Activated CD4-positive, alpha-beta T cell treated with anti-CD3 and anti-CD28 coated beads for 36 hours (primary cell): ENCODE results near the gene TUB. TPM values are rescaled to one million over a fixed set of nuclear protein-coding genes. Genes with fewer than 3 reads are reported as not detected.

Experiments used
- ATAC-seq: fragments of 200-7000 bp; cut with Tn5 transposase; one replicate; pipeline ENCODE4 v1.10.0; 2021; ENCODE audit warnings: mild to moderate bottlenecking, moderate library complexity
- CTCF ChIA-PET: fragments of 350-600 bp; sonication (Branson Sonifier 250); formaldehyde crosslinking; loops from one replicate; lab custom pipeline; 2021; ENCODE audit warnings: antibody characterized with exemption; lab: Charles Lee
- POLR2A ChIA-PET: fragments of 350-600 bp; sonication (Branson Sonifier 250); formaldehyde crosslinking; loops from one replicate; lab custom pipeline; 2021; ENCODE audit warnings: antibody characterized with exemption, inconsistent platforms; lab: Charles Lee
- DNase-seq: peaks from one replicate; pipeline ENCODE4 v3.0.0-alpha.2; 2020
- H3K27ac Mint-ChIP-seq: one replicate; pipeline ENCODE4 v1.8.0; 2021; ENCODE audit warnings: mixed read lengths
- H3K27me3 Mint-ChIP-seq: one replicate; pipeline ENCODE4 v1.8.0; 2021; ENCODE audit warnings: mixed read lengths
- H3K36me3 Mint-ChIP-seq: one replicate; pipeline ENCODE4 v1.8.0; 2021; ENCODE audit warnings: low read depth, mixed read lengths
- H3K4me1 Mint-ChIP-seq: one replicate; pipeline ENCODE4 v1.8.0; 2021; ENCODE audit warnings: mixed read lengths
- H3K4me3 Mint-ChIP-seq: one replicate; pipeline ENCODE4 v1.8.0; 2021; ENCODE audit warnings: mild to moderate bottlenecking, moderate library complexity, mixed read lengths
- H3K9me3 Mint-ChIP-seq: one replicate; pipeline ENCODE4 v1.8.0; 2021; ENCODE audit warnings: low read depth, mixed read lengths
- intact Hi-C, 2 experiments: fragments of 100-400 bp; cut with DNase I in 1 of 2; cut with micrococcal nuclease in 1 of 2; formaldehyde crosslinking; loops; one replicate each; pipeline versions ENCODE4 v1.14.2 to v1.15.1; 2022 to 2024; cut with DNase I, micrococcal nuclease
- total RNA-seq, 2 experiments: library from RNA; stranded (reverse); gene quantifications; one replicate each; pipeline ENCODE4 v1.2.3, GENCODE V29; 2021

Gene TUB
- total RNA-seq, 2 experiments from 2014 or later = 0.33 to 0.48 TPM

GRCh38 chr11:8070417-8071115 is 10.4 kb upstream of the TUB start:
- CTCF ChIA-PET = interaction anchor here (0.7 to 1.2 kb wide), 3 partner anchors 21 to 161 kb away, joined by 3 to 4 read pairs (median 3); no protein-coding TSS in a partner anchor
- peak; percentile 70 for ATAC-seq

GRCh38 chr11:8071616-8072581 is 9.1 kb upstream of the TUB start:
- no peak overlapping the region for H3K27ac Mint-ChIP-seq
- no peaks in the 10 kb centered on the region for H3K9me3 Mint-ChIP-seq
- H3K27me3 Mint-ChIP-seq = peaks cover 18% of the 10 kb centered on the region
- no peak overlapping the region for H3K4me3 Mint-ChIP-seq
- CTCF ChIA-PET = interaction anchor here (1.2 to 2.6 kb wide), 2 partner anchors 27 to 65 kb away, joined by 4 to 7 read pairs; no protein-coding TSS in a partner anchor
- H3K4me1 Mint-ChIP-seq = peaks cover 4% of the 10 kb centered on the region
- H3K36me3 Mint-ChIP-seq = no peaks in the 10 kb centered on the region
- intact Hi-C loops = loop anchor here in 1 of 2 experiments (2.0 to 10.0 kb wide), 3 partner anchors 35 to 177 kb away; no protein-coding TSS in a partner anchor
- DNase-seq = no peak
- POLR2A ChIA-PET = no interaction called here
- ATAC-seq = no peak

More at GRCh38 chr11:8070417-8071115, 10.4 kb upstream of the TUB start:
- DNase-seq = no peak
- H3K4me3 Mint-ChIP-seq = no peak overlapping the region
- peaks cover 4% of the 10 kb centered on the region for H3K4me1 Mint-ChIP-seq
- intact Hi-C loops = loop anchor here (1.0 to 10.0 kb wide), 4 partner anchors 33 to 176 kb away; no protein-coding TSS in a partner anchor
- no peaks in the 10 kb centered on the region for H3K9me3 Mint-ChIP-seq
- H3K36me3 Mint-ChIP-seq = no peaks in the 10 kb centered on the region
- H3K27me3 Mint-ChIP-seq = peaks cover 17% of the 10 kb centered on the region
- POLR2A ChIA-PET = no interaction called here
- H3K27ac Mint-ChIP-seq = no peak overlapping the region

DNA sequence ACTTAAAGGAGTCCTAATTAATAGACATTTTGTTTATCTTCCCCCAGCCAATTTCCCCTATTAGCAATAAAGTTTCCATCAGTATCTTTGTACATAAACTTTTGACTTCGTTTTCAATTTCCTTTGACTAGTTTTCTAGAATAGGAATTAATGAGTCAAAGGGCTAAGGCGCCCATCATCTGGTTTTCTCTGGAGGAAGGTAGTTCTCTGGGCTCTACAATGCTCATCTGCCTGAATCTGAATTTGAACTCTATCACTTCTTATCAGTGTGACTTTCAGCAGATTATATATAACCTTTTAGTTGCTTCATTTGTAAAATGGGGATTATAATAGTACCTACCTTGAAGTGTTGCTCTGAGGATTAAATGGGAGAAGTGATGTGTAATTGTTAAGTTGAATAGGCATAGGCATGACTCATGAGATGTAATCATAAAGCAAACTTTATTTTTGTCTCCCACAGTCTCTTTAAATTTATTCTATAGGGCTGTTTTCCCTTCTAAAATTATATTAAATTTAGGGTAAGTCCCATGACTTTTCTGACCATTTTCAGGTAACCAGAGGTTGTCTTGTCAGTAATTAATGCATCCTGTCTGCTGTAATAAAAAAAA is 5.8 kb upstream of the TUB start:
- DNase-seq (no peak), ATAC-seq (peak; percentile 52)
- Mint-ChIP-seq H3K27ac (no peak overlapping the region), H3K36me3 (no peaks in the 10 kb centered on the region), H3K4me1 (peaks cover 4% of the 10 kb centered on the region), H3K9me3 (no peaks in the 10 kb centered on the region), H3K4me3 (no peak overlapping the region), H3K27me3 (peaks cover 25% of the 10 kb centered on the region)
- POLR2A ChIA-PET = no interaction called here
- CTCF ChIA-PET = interaction anchor here (0.6 to 1.7 kb wide), 2 partner anchors 19 to 629 kb away, joined by 3 to 6 read pairs; no protein-coding TSS in a partner anchor
- intact Hi-C loops = loop anchor here in 1 of 2 experiments (10.0 kb wide), 1 partner anchor 180 kb away; no protein-coding TSS in a partner anchor

- ChIA-PET POLR2A (no interaction called here), CTCF (interaction anchor here (0.6 to 2.0 kb wide), 4 partner anchors 10 to 26 kb away, joined by 3 to 9 read pairs (median 4); no protein-coding TSS in a partner anchor)
- H3K9me3 Mint-ChIP-seq = no peaks in the 10 kb centered on the region
- ATAC-seq (no peak), DNase-seq (no peak)
- no peaks in the 10 kb centered on the region for H3K36me3 Mint-ChIP-seq
- H3K4me3 Mint-ChIP-seq = no peak overlapping the region
- peaks cover 9% of the 10 kb centered on the region for H3K4me1 Mint-ChIP-seq
- intact Hi-C loops = loop anchor here in 1 of 2 experiments (10.0 kb wide), 1 partner anchor 184 kb away; no protein-coding TSS in a partner anchor
- peaks cover 38% of the 10 kb centered on the region for H3K27me3 Mint-ChIP-seq
- no peak overlapping the region for H3K27ac Mint-ChIP-seq
Measured at GRCh38 chr11:8079111-8079675, 1.8 kb upstream of the TUB start.

DNA sequence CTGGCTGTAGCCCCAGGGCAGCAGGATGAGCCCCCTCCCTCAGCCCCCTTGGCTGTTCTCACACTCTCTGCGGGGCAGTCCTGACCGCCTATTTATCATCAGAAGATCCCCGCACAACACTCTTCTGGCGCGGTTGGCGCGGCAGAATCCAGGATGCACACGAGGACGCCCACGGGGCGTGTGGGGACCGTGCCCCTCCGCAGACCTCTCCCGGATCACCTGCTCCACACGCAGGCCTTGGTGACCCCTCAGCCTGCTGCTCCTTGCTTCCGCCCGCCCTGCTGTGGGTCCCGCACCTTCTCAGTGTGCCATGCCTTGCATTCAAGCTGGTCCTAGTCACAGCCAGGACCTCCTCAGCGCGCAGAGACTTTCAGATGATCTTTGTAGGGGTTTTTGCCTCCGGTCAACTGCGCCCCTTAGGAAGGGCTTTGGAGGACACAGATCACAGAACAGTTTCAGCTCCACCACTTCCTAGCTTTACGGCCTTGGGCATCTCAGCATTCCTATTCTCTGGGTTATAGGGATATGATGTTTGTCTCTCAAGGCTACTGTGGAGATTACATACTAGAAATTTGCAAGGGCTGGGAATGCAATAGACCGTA is 841 bp upstream of the TUB start:
- DNase-seq (no peak), ATAC-seq (no peak)
- H3K4me3 Mint-ChIP-seq = peak overlapping the region; percentile 50
- H3K4me1 Mint-ChIP-seq = peaks cover 7% of the 10 kb centered on the region
- no peak overlapping the region for H3K27ac Mint-ChIP-seq
- ChIA-PET POLR2A (no interaction called here), CTCF (interaction anchor here (1.3 to 2.0 kb wide), 2 partner anchors 19 to 47 kb away, joined by 5 to 9 read pairs; no protein-coding TSS in a partner anchor)
- intact Hi-C loops = no loop called here
- H3K27me3 Mint-ChIP-seq = peaks cover 43% of the 10 kb centered on the region
- H3K9me3 Mint-ChIP-seq = no peaks in the 10 kb centered on the region
- no peaks in the 10 kb centered on the region for H3K36me3 Mint-ChIP-seq

GRCh38 chr11:8081591-8082250 is 710 bp downstream of the TUB start:
- Mint-ChIP-seq H3K36me3 (no peaks in the 10 kb centered on the region), H3K9me3 (no peaks in the 10 kb centered on the region), H3K27me3 (peaks cover 48% of the 10 kb centered on the region), H3K4me1 (peaks cover 5% of the 10 kb centered on the region), H3K27ac (no peak overlapping the region), H3K4me3 (peak overlapping the region; percentile 39)
- POLR2A ChIA-PET = interaction anchor here (0.6 kb wide), 1 partner anchor 794 kb away, joined by 3 read pairs; no protein-coding TSS in a partner anchor
- CTCF ChIA-PET = interaction anchor here (0.7 to 0.9 kb wide), 2 partner anchors 8 to 49 kb away, joined by 4 to 6 read pairs; no protein-coding TSS in a partner anchor
- DNase-seq (no peak), ATAC-seq (no peak)
- intact Hi-C loops = no loop called here

GRCh38 chr11:8082391-8083087 is 1.5 kb downstream of the TUB start:
- CTCF ChIA-PET = interaction anchor here (0.7 to 1.2 kb wide), 5 partner anchors 8 to 50 kb away, joined by 3 to 8 read pairs (median 4); no protein-coding TSS in a partner anchor
- DNase-seq (no peak), ATAC-seq (no peak)
- Mint-ChIP-seq H3K27ac (no peak overlapping the region), H3K9me3 (no peaks in the 10 kb centered on the region), H3K27me3 (peaks cover 47% of the 10 kb centered on the region), H3K36me3 (no peaks in the 10 kb centered on the region), H3K4me1 (peaks cover 5% of the 10 kb centered on the region), H3K4me3 (no peak overlapping the region)
- POLR2A ChIA-PET = no interaction called here
- intact Hi-C loops = no loop called here

GRCh38 chr11:8083088-8083395 is 2.0 kb downstream of the TUB start:
- H3K4me3 Mint-ChIP-seq = no peak overlapping the region
- no peak for ATAC-seq
- H3K27me3 Mint-ChIP-seq = peaks cover 45% of the 10 kb centered on the region
- CTCF ChIA-PET = interaction anchor here (1.0 to 1.2 kb wide), 2 partner anchors 8 to 16 kb away, joined by 3 to 8 read pairs; no protein-coding TSS in a partner anchor
- POLR2A ChIA-PET = interaction anchor here (0.6 kb wide), 1 partner anchor 67 kb away, joined by 3 read pairs; no protein-coding TSS in a partner anchor
- H3K36me3 Mint-ChIP-seq = no peaks in the 10 kb centered on the region
- H3K9me3 Mint-ChIP-seq = no peaks in the 10 kb centered on the region
- no peak for DNase-seq
- H3K4me1 Mint-ChIP-seq = peaks cover 5% of the 10 kb centered on the region
- intact Hi-C loops = no loop called here
- no peak overlapping the region for H3K27ac Mint-ChIP-seq

DNA sequence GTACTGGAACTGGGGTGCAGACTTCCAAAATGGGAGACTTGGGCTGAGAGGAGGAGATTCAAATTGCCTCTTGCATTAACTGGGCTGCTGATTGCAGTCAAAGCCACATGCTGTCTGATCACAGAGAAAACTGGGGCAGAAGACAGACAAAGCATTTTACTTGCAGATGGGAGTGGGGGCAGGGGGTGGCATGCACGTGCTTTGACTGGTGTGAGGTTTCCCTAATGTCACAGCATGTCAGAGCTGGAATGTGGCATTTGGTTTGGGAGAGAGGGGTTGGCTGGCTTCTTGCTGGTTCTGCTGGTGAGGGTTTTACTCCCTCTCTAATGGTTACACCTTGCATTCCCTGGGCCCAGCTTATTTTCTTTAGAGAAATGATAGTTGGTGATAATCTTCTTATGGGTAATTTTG is 2.9 kb downstream of the TUB start:
- CTCF ChIA-PET = no interaction called here
- DNase-seq = no peak
- POLR2A ChIA-PET = interaction anchor here (0.6 kb wide), 1 partner anchor 68 kb away, joined by 3 read pairs; no protein-coding TSS in a partner anchor
- H3K36me3 Mint-ChIP-seq = no peaks in the 10 kb centered on the region
- peaks cover 42% of the 10 kb centered on the region for H3K27me3 Mint-ChIP-seq
- intact Hi-C loops = no loop called here
- H3K27ac Mint-ChIP-seq = no peak overlapping the region
- H3K4me3 Mint-ChIP-seq = no peak overlapping the region
- no peaks in the 10 kb centered on the region for H3K9me3 Mint-ChIP-seq
- ATAC-seq = no peak
- peaks cover 5% of the 10 kb centered on the region for H3K4me1 Mint-ChIP-seq
